Measurements from ENCODE around the gene EXOC4.

EXOC4 gene

DNA sequence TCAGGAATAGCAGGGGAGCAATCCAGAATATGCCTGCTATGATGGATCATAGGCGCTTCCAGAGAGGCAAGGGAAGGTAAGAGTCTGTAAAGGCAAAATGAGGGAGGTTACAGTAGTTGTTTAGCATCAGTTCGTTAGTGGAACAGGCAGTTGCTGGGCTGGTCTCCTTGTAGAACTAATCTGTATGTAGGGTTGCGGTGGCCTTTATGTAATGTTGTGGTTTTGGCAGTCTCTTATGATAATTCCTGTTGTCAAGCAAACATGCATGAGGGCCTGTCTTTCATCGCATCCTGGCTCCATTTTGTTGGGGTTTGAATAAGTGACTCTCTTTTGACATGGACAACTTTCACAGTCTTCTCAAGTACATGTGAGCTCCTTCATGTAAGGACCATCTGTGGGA lies 446.5 kb downstream of the EXOC4 start:
- Mint-ChIP-seq H3K36me3 (no peaks in the 10 kb centered on the region), H3K9me3 (no peaks in the 10 kb centered on the region), H3K27ac (no peak overlapping the region), H3K4me1 (no peaks in the 10 kb centered on the region), H3K4me3 (no peak overlapping the region)
- no peak for ATAC-seq
- DNase-seq (ENCODE audit: low spot score in 2 of 2) = no peak

DNA sequence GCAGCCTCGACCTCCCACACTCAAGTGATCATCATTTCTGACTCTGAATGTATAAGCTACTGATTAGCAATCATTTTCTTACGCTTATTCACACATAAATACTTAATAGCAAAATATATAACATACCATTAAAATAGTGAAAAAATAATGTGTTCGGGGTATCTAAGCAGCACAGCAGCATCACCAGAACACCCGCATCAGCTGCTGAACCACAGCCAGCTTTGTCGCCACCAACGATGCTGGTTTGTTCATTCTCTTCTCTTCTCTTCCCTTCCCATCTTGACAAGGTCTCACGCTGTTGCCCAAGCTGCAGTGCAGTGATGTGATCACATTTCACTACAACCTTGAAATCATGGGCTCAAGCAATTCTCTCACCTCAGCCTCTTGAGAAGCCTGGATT lies 449.2 kb downstream of the EXOC4 start:
- Mint-ChIP-seq H3K9me3 (no peaks in the 10 kb centered on the region), H3K27ac (no peak overlapping the region), H3K4me1 (no peaks in the 10 kb centered on the region), H3K36me3 (no peaks in the 10 kb centered on the region), H3K4me3 (no peak overlapping the region)
- ATAC-seq (no peak), DNase-seq (ENCODE audit: low spot score in 2 of 2) (no peak)

DNA sequence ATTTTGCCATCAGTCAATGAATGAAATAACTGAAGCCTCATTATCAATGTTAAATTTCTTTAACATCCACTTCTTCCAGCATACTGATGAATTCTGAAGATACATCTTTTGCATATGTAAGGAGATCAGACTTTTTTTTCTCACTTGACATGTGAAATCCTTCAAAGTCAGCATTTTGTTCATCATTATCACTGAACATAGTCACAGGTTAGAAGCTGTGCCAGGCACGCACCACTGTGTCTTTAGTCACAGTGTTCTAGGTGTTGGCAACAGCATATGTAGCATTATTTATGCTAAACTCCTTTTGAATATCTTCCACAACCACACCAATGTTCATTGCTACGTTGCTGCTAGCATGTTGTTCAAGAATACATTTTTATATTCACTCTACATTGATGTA lies 450.1 kb downstream of the EXOC4 start:
- Mint-ChIP-seq H3K4me3 (no peak overlapping the region), H3K27ac (no peak overlapping the region), H3K4me1 (no peaks in the 10 kb centered on the region), H3K9me3 (no peaks in the 10 kb centered on the region), H3K36me3 (no peaks in the 10 kb centered on the region)
- ATAC-seq (no peak), DNase-seq (ENCODE audit: low spot score in 2 of 2) (no peak)

DNA sequence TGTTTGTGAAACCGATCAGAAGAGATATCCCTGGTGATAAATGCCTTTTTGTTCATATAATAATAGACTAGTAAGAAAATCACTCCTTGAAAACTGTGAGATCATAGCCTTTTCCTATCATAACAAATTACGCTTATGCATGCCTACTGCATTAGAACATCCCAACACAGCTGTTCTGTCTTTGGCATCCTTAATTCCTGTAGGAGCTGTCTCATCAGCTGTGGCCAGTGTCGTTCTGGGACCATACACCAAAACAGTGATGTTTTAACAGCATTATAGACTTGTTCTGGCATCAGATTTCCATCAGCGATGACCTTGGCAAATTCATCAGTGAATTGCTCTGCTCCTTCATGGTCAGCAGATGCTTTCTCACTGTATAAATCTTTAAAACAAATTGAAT lies 450.7 kb downstream of the EXOC4 start:
- Mint-ChIP-seq H3K27ac (no peak overlapping the region), H3K9me3 (no peaks in the 10 kb centered on the region), H3K4me1 (no peaks in the 10 kb centered on the region), H3K36me3 (no peaks in the 10 kb centered on the region), H3K4me3 (no peak overlapping the region)
- no peak for DNase-seq (ENCODE audit: low spot score in 2 of 2)
- ATAC-seq = no peak

DNA sequence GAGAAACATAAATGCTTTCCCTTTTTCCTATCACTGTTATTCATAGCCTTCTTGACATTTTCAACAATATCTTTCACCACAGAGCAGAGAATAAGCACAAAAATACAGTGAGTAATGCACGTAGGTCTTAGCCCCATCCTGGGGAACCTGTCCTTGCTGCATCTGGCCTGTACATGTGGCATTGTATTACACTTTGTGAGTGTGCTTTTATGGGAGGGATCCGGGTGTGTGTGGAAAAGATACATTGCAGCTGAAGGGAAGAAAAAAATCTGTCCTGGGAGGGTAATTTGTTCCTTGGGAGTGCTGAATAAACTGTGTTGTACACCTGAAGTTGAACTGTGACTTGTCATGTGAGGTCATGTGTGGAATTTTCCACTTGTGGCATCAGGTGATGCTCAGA lies 451.6 kb downstream of the EXOC4 start:
- no peaks in the 10 kb centered on the region for H3K36me3 Mint-ChIP-seq

DNA sequence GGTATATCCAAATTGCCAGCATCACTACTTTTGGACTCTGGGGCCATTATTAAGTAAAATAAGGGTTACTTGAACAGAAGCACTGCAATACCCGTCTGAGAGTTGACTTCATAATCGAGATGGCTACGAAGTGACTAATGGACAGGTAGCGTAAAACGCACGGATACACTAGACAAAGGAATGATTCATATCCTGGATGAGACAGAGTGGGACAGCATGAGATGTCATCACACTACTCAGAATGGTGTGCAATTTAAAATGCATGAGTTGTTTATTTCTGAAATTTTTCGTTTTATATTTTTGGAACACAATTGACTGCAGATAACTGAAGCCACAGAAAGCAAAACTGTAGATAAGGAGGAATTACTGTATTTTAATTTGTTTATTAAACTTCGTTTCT lies 452.7 kb downstream of the EXOC4 start:
- peak; percentile 93 for ATAC-seq

More for the DNA sequence above, 451.6 kb downstream of the EXOC4 start:
- Mint-ChIP-seq H3K9me3 (no peaks in the 10 kb centered on the region), H3K4me1 (peaks cover 6% of the 10 kb centered on the region), H3K27ac (no peak overlapping the region), H3K4me3 (no peak overlapping the region)
- DNase-seq (ENCODE audit: low spot score in 2 of 2) (no peak), ATAC-seq (no peak)

DNA sequence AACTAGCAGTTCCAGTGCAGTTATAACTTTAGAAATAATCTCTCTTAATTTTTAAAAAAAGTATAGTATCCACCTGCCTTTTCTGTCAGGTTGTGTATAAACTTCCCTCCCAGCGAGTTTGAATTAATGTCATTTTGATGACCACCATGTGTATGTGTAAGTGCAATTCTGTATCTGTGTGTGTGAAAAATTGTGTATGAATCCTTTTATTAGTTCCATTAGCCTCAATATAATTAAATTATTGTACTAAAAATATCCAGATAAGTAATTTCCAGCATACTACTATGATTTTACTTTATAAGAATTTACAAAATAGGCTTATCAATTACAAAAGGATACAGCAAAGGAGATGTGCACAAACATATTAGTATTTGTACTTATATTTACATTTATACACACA lies 453.1 kb downstream of the EXOC4 start:
- Mint-ChIP-seq H3K4me1 (peaks cover 6% of the 10 kb centered on the region), H3K9me3 (no peaks in the 10 kb centered on the region), H3K36me3 (no peaks in the 10 kb centered on the region), H3K4me3 (no peak overlapping the region), H3K27ac (no peak overlapping the region)
- ATAC-seq = no peak
- no peak for DNase-seq (ENCODE audit: low spot score in 2 of 2)

More for the DNA sequence above, 452.7 kb downstream of the EXOC4 start:
- H3K4me1 Mint-ChIP-seq = peaks cover 6% of the 10 kb centered on the region
- H3K4me3 Mint-ChIP-seq = no peak overlapping the region
- no peak overlapping the region for H3K27ac Mint-ChIP-seq
- no peaks in the 10 kb centered on the region for H3K36me3 Mint-ChIP-seq
- H3K9me3 Mint-ChIP-seq = no peaks in the 10 kb centered on the region
- no peak for DNase-seq (ENCODE audit: low spot score in 2 of 2)

DNA sequence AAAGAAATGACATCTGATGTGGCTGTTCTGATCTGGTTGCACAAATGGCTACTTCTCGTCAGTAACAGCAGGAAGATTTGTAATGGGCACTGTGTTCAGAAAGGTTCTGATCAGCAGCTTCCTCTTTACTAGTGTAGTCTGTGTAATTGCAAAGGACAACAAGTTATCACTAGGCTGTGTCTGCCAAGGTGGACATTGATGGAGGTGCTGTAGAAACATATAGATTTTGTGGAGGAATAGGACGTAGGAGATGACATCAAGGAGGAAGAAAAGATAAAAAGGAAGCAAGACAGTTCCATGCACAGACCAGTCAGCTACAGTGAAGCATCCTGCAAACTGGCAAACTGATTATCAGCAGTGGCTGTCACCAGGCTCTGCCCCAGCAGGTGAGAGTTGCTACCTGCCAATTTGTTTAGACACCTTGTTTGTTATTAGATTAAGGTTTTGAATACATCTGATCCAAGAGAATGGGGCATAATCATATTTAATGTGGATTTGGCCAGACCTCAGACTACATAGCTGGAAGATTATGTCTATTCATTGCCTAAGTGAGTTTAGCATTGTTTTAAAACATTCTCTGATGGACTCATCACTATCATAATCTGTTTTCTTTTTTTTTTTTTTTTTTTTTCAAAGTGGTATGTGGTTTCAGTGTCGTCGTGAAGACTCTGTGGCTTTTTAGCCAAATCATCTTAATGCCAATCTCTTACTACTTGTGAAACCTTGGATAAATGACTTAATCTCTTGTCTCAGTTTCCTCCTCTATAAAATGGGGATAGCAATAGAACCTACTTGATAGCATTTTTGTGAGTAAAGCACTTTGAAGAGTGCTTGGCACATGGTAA lies 456.4 kb downstream of the EXOC4 start:
- ATAC-seq = no peak
- H3K36me3 Mint-ChIP-seq = no peaks in the 10 kb centered on the region
- DNase-seq (ENCODE audit: low spot score in 2 of 2) = no peak
- no peak overlapping the region for H3K27ac Mint-ChIP-seq
- peaks cover 6% of the 10 kb centered on the region for H3K4me1 Mint-ChIP-seq
- H3K4me3 Mint-ChIP-seq = no peak overlapping the region
- no peaks in the 10 kb centered on the region for H3K9me3 Mint-ChIP-seq

DNA sequence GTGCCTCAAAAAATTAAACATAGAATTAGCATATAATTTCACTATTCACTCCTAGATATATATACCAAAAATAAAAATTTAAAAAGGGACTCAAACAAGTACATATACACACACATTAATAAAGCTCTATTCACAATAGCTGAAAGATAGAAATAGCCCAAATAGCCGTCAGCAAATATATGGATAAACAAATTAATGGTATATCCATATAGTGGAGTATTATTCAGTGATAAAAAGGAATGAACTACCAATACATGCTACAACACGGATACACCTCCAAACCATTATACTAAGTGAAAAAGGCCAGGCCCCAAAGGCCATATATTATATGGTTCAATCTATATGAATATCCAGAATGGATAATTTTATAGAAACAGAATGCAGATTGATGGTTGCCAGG lies 459.7 kb downstream of the EXOC4 start:
- no peaks in the 10 kb centered on the region for H3K9me3 Mint-ChIP-seq
- H3K36me3 Mint-ChIP-seq = no peaks in the 10 kb centered on the region
- no peak for DNase-seq (ENCODE audit: low spot score in 2 of 2)
- H3K27ac Mint-ChIP-seq = no peak overlapping the region
- ATAC-seq = no peak
- peaks cover 6% of the 10 kb centered on the region for H3K4me1 Mint-ChIP-seq
- H3K4me3 Mint-ChIP-seq = no peak overlapping the region

DNA sequence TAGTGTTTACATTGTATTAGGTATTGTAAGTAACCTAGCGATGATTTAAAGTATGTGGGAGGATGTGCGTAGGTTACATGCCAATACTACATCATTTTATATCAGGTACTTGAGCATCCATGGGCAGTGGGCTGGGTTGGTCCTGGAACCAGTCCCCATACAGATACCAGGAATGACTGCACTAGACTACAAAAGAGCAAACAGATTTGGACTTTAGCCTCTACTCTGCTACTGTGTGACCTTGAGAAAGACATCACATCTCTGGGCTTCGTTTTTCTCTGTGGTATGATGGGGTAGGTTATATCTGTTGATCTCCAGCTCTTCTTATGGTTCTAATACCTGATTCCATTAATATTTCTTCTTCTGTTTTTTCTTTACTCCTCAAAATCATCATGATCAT lies 461.8 kb downstream of the EXOC4 start:
- Mint-ChIP-seq H3K36me3 (no peaks in the 10 kb centered on the region), H3K4me1 (no peaks in the 10 kb centered on the region), H3K27ac (no peak overlapping the region), H3K9me3 (no peaks in the 10 kb centered on the region), H3K4me3 (no peak overlapping the region)
- DNase-seq (ENCODE audit: low spot score in 2 of 2) (no peak), ATAC-seq (no peak)

DNA sequence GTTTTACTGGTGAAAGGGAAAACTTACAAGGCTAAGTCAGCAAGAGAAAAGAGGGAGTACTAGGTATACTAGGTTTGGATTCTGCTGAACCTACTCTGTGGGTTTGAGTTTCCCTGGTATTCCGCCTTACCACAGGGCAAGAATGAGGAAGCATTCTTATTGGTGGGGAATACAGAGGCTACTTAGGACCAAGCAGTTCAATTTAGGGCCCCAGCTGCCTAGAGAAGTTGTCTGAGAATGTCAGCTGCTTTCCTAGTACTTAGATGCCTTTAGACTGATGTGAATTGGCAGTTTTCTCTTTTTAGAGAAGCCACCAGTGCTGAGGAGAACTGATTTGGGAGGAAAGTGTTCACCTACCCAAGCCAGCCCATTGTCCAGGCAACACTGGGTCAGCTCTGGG lies 465.3 kb downstream of the EXOC4 start:
- Mint-ChIP-seq H3K4me3 (no peak overlapping the region), H3K4me1 (no peaks in the 10 kb centered on the region), H3K27ac (no peak overlapping the region), H3K36me3 (no peaks in the 10 kb centered on the region), H3K9me3 (no peaks in the 10 kb centered on the region)
- DNase-seq (ENCODE audit: low spot score in 2 of 2) (no peak), ATAC-seq (no peak)

DNA sequence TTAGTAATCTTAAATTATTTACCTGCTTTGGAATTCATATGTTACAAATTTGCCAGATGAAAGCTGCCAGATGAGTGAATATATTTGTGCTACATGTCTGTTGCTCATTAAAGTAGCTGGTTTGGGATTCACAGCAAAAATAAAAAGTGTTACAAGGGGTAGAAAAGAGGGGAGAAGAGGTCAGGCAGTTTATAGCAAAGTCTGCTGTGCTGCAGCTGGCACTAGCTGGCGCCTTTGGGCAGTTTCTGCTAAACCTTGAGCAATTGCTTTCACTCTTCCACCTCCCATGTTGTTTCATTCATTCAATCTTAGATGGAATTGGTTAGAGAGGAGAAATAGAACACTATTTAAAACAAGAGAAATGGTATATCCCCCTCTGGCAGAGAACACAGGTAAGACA lies 470.2 kb downstream of the EXOC4 start:
- H3K4me1 Mint-ChIP-seq = no peaks in the 10 kb centered on the region
- DNase-seq (ENCODE audit: low spot score in 2 of 2) = no peak
- ATAC-seq = no peak
- H3K9me3 Mint-ChIP-seq = no peaks in the 10 kb centered on the region
- no peaks in the 10 kb centered on the region for H3K36me3 Mint-ChIP-seq
- H3K27ac Mint-ChIP-seq = no peak overlapping the region
- no peak overlapping the region for H3K4me3 Mint-ChIP-seq

DNA sequence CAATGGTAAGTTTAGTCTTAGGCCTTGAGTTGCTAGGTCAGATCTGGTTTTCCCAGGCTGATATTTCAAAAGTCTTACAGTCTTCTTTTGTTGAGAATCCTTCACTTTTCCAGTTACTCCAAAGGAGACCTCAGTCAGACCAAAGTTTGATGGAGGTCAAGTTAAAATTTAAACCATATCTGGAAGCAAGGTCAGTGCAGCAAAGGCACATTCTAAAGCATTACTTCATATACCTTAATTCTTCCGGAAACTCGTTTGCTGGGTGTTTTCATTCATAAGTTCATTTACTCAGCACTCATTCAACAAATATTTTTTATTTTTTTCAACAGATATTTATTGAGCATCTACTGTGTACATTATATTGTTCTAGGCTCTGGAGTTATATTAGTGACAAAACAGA lies 471.3 kb downstream of the EXOC4 start:
- Mint-ChIP-seq H3K27ac (no peak overlapping the region), H3K9me3 (no peaks in the 10 kb centered on the region), H3K36me3 (no peaks in the 10 kb centered on the region), H3K4me3 (no peak overlapping the region), H3K4me1 (no peaks in the 10 kb centered on the region)
- no peak for ATAC-seq
- no peak for DNase-seq (ENCODE audit: low spot score in 2 of 2)

DNA sequence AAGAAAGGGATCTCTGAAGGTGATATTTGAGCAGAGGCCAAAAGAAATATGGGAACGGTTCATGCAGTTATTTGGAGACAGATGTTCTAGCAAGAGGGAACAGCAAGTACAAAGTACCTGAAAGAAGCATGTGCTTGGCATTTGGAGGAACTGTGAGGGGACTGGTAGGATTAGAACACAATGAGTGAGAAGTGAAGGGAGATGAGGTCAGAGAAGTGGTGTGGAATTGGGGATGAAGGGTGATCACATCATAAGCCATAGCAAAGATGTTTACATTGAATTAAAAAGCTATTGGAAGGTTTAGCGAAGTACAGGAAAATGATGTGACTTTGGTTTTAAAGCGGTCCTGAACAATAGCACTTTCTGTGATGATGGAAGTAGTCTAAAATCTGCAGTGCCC lies 471.8 kb downstream of the EXOC4 start:
- Mint-ChIP-seq H3K27ac (no peak overlapping the region), H3K36me3 (no peaks in the 10 kb centered on the region), H3K9me3 (no peaks in the 10 kb centered on the region), H3K4me1 (no peaks in the 10 kb centered on the region), H3K4me3 (no peak overlapping the region)
- DNase-seq (ENCODE audit: low spot score in 2 of 2) = no peak
- no peak for ATAC-seq

DNA sequence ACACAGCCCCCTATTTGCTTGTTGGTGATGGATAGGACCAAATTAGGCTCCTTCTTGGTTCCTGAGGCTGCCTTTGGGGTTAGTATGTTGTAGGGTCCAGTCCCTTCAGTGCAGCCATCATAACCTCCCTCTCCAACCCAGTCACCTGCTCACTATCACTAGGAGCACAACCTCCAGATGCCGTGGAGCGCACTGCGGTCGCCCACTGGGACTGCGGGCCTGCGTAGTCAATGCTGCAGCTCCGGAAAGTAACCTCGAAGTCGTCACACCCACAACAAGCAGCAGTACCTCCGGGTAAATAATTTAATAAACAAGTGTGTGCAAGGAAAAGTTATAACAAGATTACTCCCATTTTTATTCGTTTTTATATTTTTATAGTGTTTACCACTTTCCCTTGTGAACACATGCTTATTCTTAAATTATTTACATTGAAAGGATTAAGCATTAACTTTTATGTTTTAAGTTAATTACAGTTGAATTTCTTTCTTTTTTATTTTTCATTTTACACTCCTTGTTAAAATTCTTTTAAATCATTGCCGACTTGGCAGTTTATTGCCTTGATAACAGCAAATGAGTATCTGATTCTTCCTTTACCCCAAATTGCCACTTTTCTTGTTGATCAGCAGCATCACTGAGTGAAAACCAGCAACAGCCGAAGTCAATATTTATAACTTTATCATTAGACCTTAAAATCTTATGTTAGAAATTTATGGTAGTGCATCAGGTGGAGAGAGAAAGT lies 474.8 kb downstream of the EXOC4 start:
- H3K27ac Mint-ChIP-seq = no peak overlapping the region
- no peaks in the 10 kb centered on the region for H3K4me1 Mint-ChIP-seq
- no peaks in the 10 kb centered on the region for H3K36me3 Mint-ChIP-seq
- H3K9me3 Mint-ChIP-seq = no peaks in the 10 kb centered on the region
- ATAC-seq (no peak), DNase-seq (ENCODE audit: low spot score in 2 of 2) (no peak)
- H3K4me3 Mint-ChIP-seq = no peak overlapping the region

DNA sequence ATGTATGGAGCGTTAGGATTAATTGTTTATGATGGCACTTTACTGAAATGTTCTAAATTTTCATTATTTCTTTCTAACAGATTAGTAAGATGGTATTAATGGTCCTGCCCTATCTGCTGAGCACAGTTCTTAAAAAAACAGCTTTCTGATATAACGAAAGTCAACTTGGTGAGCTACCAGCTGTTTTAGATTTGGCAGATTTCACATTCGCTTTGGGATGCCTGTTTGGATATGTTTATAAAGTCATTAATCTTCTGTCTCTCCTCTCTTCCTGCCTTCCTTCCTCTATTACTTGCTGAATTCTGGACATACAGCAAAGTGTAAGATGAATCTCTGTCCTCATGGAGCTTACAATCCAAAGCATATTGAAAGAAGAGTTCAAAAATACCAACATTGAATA lies 477.5 kb downstream of the EXOC4 start:
- ATAC-seq = no peak
- DNase-seq (ENCODE audit: low spot score in 2 of 2) = no peak
- H3K36me3 Mint-ChIP-seq = no peaks in the 10 kb centered on the region
- H3K9me3 Mint-ChIP-seq = no peaks in the 10 kb centered on the region
- H3K4me3 Mint-ChIP-seq = no peak overlapping the region
- no peak overlapping the region for H3K27ac Mint-ChIP-seq
- H3K4me1 Mint-ChIP-seq = no peaks in the 10 kb centered on the region

All from stimulated activated effector memory CD8-positive, alpha-beta T cell treated with anti-CD3 and anti-CD28 coated beads, Interleukin-12 subunit alpha, Interleukin-12 subunit beta, amount 100 ng/mL, for 72 hours (primary cell).